Stimulated activated naive CD8-positive, alpha-beta T cell treated with anti-CD3 and anti-CD28 coated beads, Interleukin-15, amount 100 ng/mL, for 72 hours (primary cell): Measurements from ENCODE around the gene FOSL1.

Experiments used
- ATAC-seq: fragments of 150-1000 bp; cut with Tn5 transposase; 2 replicates; pipeline ENCODE4 v1.10.0; 2021; ENCODE audit warnings: mild to moderate bottlenecking, moderate library complexity
- DNase-seq, 2 donors: peaks; one replicate each; pipeline ENCODE4 v3.0.0; 2021 to 2022
- H3K27ac Mint-ChIP-seq, 2 donors: one replicate each; pipeline ENCODE4 v1.8.0; 2022; ENCODE audit warnings: mild to moderate bottlenecking in 2 of 2, mixed read lengths in 2 of 2, moderate library complexity in 2 of 2
- H3K27me3 Mint-ChIP-seq: one replicate; pipeline ENCODE4 v1.8.0; 2022; ENCODE audit warnings: mixed read lengths
- H3K4me1 Mint-ChIP-seq: one replicate; pipeline ENCODE4 v1.8.0; 2022; ENCODE audit warnings: mild to moderate bottlenecking, mixed read lengths
- H3K4me3 Mint-ChIP-seq, 2 donors: one replicate each; pipeline ENCODE4 v1.8.0; 2022; ENCODE audit warnings: mild to moderate bottlenecking in 2 of 2, mixed read lengths in 2 of 2, moderate library complexity in 1 of 2
- H3K9me3 Mint-ChIP-seq, 2 donors: one replicate each; pipeline ENCODE4 v1.8.0; 2022; ENCODE audit warnings: mixed read lengths in 2 of 2

Gene FOSL1

DNA sequence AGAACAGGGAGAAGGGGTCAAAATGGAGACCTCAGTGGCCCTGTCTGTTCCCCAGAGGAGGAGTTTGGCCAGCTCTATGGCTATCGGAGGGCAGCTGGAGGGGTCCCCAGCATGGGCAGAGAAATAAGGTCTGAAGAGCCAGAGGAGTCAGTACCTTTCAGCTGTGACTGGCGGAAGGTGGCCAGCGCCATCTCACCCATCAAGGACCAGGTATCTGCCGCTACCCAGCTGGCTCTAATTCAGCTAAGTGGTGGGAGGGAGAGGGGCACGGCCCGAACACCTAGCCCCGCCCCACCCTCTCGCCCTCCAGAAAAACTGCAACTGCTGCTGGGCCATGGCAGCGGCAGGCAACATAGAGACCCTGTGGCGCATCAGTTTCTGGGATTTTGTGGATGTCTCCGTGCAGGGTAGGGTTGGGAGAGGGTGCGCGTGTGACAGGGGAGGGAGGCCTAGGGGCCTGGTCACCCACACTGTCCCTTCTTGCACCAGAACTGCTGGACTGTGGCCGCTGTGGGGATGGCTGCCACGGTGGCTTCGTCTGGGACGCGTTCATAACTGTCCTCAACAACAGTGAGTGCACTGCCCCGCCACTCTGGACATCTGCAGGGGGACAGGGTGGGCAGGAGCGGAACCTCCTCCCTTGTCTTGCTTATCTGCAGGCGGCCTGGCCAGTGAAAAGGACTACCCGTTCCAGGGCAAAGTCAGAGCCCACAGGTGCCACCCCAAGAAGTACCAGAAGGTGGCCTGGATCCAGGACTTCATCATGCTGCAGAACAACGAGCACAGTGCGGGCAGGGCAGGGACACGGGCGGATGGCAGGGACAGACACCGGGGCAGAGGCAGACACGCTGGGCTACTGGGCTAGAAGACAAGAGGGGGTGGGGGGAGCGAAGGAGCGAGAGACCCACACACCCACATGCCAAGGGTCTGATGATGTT lies 17.8 kb downstream of the FOSL1 start:
- ATAC-seq: no peak
- H3K27ac Mint-ChIP-seq: peak overlapping the region in 1 of 2 donors; percentile 64
- H3K4me1 Mint-ChIP-seq: peaks cover 92% of the 10 kb centered on the region

DNA sequence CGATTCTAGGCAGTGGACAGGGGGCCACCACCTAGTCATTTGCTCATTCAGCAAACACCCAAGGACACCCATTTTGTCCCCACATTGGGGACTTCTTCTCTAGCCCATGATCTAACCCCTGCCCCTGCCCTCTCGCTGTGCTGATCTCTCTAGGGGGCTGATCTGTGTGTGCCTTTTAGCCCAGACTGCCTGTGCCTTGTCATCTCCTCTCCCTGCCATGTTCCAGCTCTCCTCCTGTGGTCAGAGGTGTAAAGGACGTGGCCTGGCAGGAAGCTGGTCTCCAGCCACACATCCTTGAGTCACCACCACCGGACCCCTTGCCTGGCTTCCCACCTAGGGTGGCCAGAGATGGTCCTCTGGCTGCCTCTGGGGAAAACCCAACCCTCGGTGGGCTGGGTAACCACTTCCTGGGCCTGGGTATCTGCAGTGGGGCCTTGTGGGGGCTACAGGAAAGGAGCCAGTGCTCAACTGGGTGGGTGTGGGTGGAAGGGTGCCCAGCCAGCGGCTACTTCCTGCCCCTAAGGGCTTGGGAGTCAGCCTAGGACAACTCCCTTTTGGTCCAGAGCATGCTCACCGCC lies 19.3 kb downstream of the FOSL1 start:
- H3K27me3 Mint-ChIP-seq: no peaks in the 10 kb centered on the region
- peak overlapping the region; percentile 36 to 72 for H3K27ac Mint-ChIP-seq
- H3K4me1 Mint-ChIP-seq: peaks cover 89% of the 10 kb centered on the region
- no peaks in the 10 kb centered on the region for H3K9me3 Mint-ChIP-seq
- peak overlapping the region; percentile 77 to 88 for H3K4me3 Mint-ChIP-seq
- ATAC-seq: peak; percentile 67
- DNase-seq: peak in 1 of 2 donors; percentile 53

More for the DNA sequence above, 17.8 kb downstream of the FOSL1 start:
- Mint-ChIP-seq H3K27me3 (no peaks in the 10 kb centered on the region), H3K9me3 (no peaks in the 10 kb centered on the region), H3K4me3 (peak overlapping the region in 1 of 2 donors; percentile 16)
- DNase-seq: no peak

DNA sequence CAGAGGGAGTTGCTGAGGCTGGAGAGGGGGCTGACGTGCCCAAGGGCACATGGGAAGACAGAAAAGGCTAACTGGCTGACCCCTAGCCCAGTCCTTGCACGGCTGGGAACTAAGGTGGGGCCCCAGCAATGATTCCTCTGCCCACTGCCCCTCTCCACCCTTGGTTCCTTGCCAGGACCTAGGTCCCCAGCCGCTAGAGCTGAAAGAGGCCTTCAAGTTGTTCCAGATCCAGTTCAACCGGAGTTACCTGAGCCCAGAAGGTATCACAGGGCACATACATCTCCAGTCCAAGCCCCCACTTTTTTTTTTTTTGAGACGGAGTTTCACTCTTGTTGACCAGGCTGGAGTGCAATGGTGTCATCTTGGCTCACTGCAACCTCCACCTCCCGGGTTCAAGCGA lies 20.2 kb downstream of the FOSL1 start:
- ATAC-seq (no peak), DNase-seq (no peak)
- Mint-ChIP-seq H3K27ac (peak overlapping the region; percentile 78 to 91), H3K27me3 (no peaks in the 10 kb centered on the region), H3K9me3 (no peaks in the 10 kb centered on the region), H3K4me1 (peaks cover 82% of the 10 kb centered on the region), H3K4me3 (peak overlapping the region; percentile 77 to 88)

DNA sequence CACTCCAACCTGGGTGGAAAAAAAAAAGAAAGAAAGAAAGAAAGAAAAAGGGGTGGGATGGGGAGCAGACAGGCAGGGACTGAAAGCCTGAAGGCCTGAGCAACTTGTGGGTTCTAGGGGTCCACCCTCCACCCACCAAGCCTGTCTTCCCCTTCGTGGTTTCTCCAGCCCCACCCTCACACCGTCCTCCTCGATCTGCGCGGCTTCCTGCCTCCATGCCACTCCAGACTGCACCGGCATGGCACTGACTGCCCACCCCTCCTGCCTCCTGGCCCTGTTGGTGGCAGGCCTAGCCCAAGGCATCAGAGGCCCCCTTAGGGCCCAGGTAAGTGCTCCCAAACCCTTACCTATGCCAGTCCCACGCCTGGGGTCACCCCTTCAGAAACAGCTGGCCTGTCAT lies 20.6 kb downstream of the FOSL1 start, which contains the start of gene CTSW:
TSS of gene CTSW (plus strand) at position 221 of the 400 bp plus-strand sequence. CDS start at position 239, 18 bp downstream.
- Mint-ChIP-seq H3K27ac (peak within 1 kb of the TSS; percentile 78 to 91), H3K4me3 (peak within 1 kb of the TSS; percentile 77 to 88), H3K9me3 (no peaks in the 10 kb centered on the region), H3K27me3 (no peaks in the 10 kb centered on the region), H3K4me1 (peaks cover 78% of the 10 kb centered on the region)
- peak; percentile 56 for ATAC-seq
- DNase-seq: peak in 1 of 2 donors; percentile 42

DNA sequence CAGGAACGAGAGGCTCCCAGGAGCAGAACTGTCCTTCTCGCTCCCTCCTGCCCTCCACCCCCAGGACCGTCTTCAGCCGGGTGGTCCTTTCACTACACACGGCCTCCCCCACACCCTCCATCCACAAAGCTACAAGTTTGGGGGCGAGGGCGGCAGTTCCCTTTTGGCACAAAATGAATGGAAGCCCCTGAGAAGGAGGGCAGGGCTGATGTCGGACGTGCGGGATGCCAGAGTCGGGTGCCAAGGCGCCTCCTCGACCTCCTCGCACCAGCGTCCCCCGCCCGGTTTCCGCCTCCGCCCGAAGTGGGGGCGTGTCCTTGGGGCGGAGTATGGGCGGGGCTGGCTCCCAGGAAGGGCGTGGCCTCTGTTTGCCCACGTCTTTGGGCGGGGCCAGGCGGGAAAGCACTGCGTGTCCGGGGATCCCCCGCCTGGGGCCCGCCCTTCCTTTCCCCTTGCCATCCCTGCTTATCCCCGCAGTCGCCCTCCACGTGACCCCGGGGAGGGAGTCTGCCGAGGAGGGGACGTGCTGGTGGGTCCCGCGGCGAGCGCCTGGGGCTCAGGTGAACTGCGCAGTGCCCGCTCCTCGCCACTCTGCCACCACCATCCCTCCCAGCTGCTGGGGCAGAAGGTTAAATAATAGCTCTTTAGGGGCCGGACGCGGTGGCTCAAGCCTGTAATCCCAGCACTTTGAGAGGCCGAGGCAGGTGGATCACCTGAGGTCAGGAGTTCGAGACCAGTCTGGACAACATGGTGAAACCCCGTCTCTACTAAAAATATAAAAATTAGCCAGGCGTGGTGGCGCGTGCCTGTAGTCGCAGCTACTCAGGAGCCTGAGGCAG lies 26.7 kb downstream of the FOSL1 start:
- peaks cover 6% of the 10 kb centered on the region for H3K27me3 Mint-ChIP-seq
- H3K4me3 Mint-ChIP-seq: peak overlapping the region; percentile 91 to 98
- H3K27ac Mint-ChIP-seq: peak overlapping the region; percentile 88 to 97
- H3K9me3 Mint-ChIP-seq: no peaks in the 10 kb centered on the region
- DNase-seq (peak; percentile 97 to 98), ATAC-seq (peak; percentile 82)
- H3K4me1 Mint-ChIP-seq: peaks cover 66% of the 10 kb centered on the region

DNA sequence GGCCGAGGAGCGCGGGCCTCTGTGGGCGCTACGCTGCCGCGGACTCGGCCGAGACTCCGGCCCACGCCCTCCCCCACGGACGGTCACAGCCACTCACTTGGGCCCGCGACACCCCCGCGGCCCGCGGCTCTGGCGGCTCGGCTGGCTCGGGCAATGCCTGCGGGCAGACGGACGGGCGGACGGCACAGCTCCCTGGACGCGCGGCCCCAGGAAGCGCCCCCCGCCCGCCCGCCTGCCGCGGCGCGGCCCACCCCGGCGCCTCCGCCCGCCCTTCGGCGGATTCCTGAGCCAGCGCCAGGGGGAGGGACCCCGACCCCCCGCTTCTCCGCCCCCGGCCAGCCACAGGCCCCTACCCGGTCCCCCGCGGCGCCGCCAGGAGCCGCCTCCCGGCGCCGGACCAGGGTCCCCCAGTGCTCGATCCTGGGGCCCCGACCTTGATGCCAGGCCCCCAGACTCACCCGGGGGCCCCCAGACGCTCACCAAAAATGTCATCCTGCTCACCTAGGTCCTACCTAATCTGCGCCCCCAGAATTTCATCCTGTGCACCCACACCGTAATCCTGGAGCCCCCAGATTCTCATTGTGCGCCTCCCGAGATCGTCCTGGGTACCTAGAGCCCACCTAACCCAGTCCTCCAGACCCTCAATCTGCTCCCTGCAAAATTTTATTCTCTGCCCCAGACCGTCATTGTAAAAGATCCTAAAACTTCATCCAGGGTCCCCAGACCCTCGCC lies 27.4 kb downstream of the FOSL1 start, which contains the start of gene EFEMP2:
TSS of gene EFEMP2 (minus strand) at position 215 of the 732 bp plus-strand sequence. CDS start 446 bp downstream, outside the sequence.
- peaks cover 59% of the 10 kb centered on the region for H3K4me1 Mint-ChIP-seq
- DNase-seq (no peak), ATAC-seq (peak; percentile 13)
- peak within 1 kb of the TSS; percentile 88 to 97 for H3K27ac Mint-ChIP-seq
- no peaks in the 10 kb centered on the region for H3K9me3 Mint-ChIP-seq
- H3K27me3 Mint-ChIP-seq: peaks cover 6% of the 10 kb centered on the region
- H3K4me3 Mint-ChIP-seq: peak within 1 kb of the TSS; percentile 91 to 98

DNA sequence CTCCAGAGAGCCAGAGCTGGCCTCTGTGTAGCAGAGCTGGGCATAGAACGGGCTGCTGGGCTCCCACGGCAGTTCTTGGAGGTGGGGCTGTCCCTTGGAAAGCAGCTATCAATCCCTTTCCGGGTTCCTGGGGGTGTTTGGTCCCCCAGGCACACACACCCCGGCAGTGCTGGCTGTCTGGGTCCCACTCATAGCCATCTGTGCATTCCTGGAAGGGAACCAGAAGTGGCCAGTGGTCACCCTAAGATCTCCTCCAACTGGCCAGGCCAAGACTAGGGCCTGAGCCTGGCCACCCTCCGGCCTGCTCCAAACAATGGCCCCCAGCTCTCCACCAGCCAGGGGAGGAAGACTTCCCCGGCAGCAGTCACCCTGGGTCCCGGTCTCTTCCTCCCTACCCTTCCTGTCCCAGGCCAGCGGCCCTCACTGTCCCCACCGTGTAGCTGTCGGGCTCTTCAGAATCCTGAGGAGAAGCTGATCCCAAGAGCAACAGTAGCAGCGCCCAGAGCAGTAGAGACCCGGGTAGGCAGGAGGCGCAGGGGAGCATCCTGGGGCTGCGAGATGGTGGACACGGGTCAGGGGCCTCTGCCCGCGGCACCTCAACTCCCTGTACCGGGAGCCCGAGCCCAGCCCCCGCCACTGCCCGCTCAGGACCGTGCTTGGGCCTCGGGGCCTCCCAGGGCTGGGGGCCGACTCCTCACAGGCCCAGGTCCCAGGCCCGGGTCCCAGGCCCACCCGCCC lies 28.2 kb downstream of the FOSL1 start:
- Mint-ChIP-seq H3K4me3 (peak overlapping the region; percentile 60 to 63), H3K27me3 (peaks cover 6% of the 10 kb centered on the region), H3K4me1 (peaks cover 59% of the 10 kb centered on the region), H3K9me3 (no peaks in the 10 kb centered on the region), H3K27ac (peak overlapping the region in 1 of 2 donors; percentile 48)
- DNase-seq (no peak), ATAC-seq (no peak)

DNA sequence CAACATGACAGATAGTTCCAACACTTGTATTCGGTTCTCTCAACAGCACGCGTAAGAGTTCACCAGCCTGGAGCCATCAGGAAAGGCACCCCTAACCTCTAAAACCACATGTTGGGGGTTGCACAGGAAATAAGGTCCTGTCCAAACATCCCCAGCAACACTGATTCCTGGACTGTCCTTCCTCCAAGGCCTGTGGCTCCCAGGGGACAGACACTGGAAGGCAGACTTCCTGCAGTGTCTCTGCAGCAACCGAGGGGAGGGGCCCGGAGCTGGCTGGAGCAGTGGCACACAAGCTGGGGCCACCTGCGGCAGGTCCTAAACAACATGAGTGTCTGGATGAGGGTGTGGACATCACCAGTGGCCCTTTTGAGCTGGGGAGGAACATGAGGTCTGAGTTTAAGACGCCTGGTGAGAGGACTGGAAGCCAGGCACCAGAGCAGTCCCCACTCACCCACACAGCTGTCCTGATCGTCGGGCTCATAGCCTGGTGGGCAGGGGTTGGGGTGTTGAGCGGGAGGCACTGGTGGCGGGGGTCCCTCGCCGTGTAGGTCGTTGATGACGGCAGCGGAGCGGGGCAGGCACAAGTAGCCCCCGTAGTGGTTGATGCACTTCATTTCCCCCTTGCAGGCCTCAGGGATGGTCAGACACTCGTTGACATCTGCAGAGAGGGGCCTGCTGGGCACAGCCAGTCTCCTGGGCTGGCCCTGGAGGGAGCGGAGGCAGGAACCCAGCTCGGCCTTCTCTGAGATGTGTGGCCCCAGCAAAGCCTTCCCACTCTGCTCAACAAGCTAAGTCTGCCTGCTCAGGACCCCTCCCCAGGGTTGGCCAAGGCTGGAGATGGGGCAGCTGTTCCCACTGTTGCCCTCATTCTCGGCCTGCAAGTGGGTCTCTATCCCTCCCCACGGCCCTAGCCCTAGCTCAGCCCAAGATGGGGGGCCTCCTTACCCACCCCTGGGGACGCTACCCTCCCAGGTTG lies 29.2 kb downstream of the FOSL1 start:
- peaks cover 57% of the 10 kb centered on the region for H3K4me1 Mint-ChIP-seq
- peaks cover 6% of the 10 kb centered on the region for H3K27me3 Mint-ChIP-seq
- DNase-seq: no peak
- peak overlapping the region in 1 of 2 donors; percentile 59 for H3K27ac Mint-ChIP-seq
- no peaks in the 10 kb centered on the region for H3K9me3 Mint-ChIP-seq
- H3K4me3 Mint-ChIP-seq: peak overlapping the region in 1 of 2 donors; percentile 63
- ATAC-seq: no peak

DNA sequence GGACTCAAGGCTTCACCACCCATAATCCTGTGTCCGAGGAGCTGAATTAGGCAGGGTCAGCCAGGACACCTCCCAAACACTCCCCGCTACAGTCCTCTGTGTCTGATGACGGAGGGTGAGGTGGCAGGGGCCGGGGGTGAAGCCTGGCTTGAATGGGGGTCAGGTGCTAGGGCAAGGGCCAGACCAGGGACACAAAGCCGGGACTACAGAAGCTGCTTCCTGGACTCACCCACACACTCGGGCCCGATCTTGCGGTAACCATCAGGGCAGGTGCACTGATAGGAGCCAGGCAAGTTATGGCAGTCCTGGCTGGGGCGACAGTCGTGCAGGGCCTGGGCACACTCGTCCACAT lies 29.9 kb downstream of the FOSL1 start:
- no peak overlapping the region for H3K27ac Mint-ChIP-seq
- peaks cover 57% of the 10 kb centered on the region for H3K4me1 Mint-ChIP-seq
- ATAC-seq: no peak
- H3K9me3 Mint-ChIP-seq: no peaks in the 10 kb centered on the region
- no peak for DNase-seq
- H3K4me3 Mint-ChIP-seq: no peak overlapping the region
- H3K27me3 Mint-ChIP-seq: peaks cover 6% of the 10 kb centered on the region

DNA sequence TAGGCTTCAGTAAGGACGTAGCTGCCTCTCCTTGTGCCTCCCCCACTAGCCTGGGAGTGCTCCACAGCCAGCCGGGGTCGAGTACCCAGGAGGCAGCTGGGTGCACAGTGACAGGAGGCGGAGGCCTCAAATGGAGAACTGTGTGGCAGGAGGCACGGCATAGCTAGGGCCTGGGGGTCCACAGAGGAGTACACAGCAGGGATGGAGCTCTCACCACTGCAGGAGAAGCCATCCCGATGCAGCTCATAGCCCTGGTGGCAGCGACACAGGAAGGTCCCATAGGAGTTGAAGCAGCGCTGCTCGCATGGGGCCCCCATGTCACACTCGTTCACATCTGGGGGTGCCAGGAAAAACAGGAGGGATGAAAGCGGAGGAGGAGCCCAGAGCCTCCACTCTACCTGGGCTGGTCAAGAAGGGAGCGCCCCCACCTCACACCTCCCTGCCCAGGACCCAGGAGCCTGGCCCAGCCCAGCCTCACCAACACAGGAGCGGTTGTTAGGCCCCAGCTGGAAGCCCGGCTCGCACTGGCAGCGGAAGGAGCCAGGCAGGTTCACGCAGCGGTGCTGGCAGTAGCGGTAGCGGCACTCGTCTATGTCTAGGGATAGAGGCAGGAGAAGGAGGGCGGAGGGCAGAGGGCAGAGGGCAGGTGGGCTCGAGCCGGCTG lies 30.4 kb downstream of the FOSL1 start:
- peaks cover 57% of the 10 kb centered on the region for H3K4me1 Mint-ChIP-seq
- no peaks in the 10 kb centered on the region for H3K9me3 Mint-ChIP-seq
- no peak overlapping the region for H3K4me3 Mint-ChIP-seq
- peaks cover 6% of the 10 kb centered on the region for H3K27me3 Mint-ChIP-seq
- DNase-seq (no peak), ATAC-seq (no peak)
- no peak overlapping the region for H3K27ac Mint-ChIP-seq

DNA sequence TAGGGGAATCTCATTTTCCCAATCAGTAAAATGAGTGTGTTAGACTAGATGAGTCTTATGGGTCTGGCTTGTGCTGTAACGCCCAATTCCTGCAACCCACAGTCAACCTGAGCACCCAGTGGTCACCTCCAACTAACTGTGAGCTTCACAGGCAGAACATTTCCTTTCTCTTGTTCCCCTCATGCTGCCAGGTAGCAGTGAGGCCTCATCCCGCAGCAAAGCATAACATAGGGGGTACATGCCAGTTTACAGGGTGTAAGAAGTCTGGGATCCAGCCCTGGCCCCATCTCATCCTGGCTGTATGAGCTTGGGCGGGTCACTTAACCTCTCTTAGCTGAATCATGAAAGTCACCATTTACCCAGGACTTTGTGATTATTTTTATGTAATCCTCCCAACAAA lies 31.3 kb downstream of the FOSL1 start:
- no peak overlapping the region for H3K27ac Mint-ChIP-seq
- peaks cover 61% of the 10 kb centered on the region for H3K4me1 Mint-ChIP-seq
- DNase-seq (no peak), ATAC-seq (no peak)
- peaks cover 6% of the 10 kb centered on the region for H3K27me3 Mint-ChIP-seq
- H3K4me3 Mint-ChIP-seq: no peak overlapping the region
- no peaks in the 10 kb centered on the region for H3K9me3 Mint-ChIP-seq

DNA sequence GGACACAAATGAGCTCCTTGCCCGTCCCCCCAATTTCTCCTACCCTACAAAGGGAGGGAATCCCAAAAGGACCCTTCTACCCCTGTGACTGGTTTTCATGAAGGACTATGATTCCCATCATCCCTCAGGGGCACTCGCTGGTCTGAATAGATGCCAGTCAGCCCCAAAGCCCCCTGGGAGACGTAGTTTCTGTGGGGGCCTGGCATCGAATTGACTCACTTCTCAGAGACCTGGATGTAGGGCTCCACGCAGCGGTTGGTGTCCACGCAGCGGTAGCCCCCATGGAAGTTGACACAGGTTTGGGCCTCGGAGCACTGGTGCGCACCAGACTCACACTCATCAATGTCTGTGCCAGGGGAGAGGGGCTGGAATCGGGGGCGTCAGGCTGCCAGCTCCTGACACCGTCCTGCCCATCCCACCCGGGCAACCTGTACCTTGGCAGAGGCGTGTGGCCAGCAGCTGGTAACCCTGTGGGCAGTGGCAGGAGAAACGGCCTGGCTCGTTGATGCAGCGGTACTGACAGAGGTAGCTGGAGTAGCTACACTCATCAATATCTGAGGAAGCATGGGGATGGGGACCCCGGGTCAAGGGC lies 32.0 kb downstream of the FOSL1 start:
- no peaks in the 10 kb centered on the region for H3K9me3 Mint-ChIP-seq
- no peak overlapping the region for H3K4me3 Mint-ChIP-seq
- H3K27ac Mint-ChIP-seq: no peak overlapping the region
- DNase-seq (no peak), ATAC-seq (no peak)
- peaks cover 60% of the 10 kb centered on the region for H3K4me1 Mint-ChIP-seq
- H3K27me3 Mint-ChIP-seq: peaks cover 4% of the 10 kb centered on the region
